Psoas muscle (tissue), 8 donors: ENCODE measurements around the gene NPSR1. TPM values are rescaled to one million over a fixed set of nuclear protein-coding genes. Genes with fewer than 3 reads are reported as not detected.

Source experiments
- ATAC-seq, 4 donors: fragments of 200-7000 bp; cut with Tn5 transposase; one replicate each; pipeline ENCODE4 v1.9.1; 2020; ENCODE audit warnings: moderate library complexity in 3 of 4, mild to moderate bottlenecking in 2 of 4
- DNase-seq, 2 donors: peaks; one replicate each; pipeline ENCODE4 v3.0.0-alpha.2; 2020
- H3K27ac ChIP-seq: fragments of 200-600 bp; one replicate; pipeline ENCODE4 v1.8.0; 2022
- H3K27me3 ChIP-seq, 3 donors: fragments of 200-600 bp in 1 of 3; one replicate each; pipeline versions ENCODE4 v1.6.1 to v1.8.0; 2013 to 2022; ENCODE audit warnings: low read length in 2 of 3, mild to moderate bottlenecking in 2 of 3, moderate library complexity in 1 of 3; ENCODE audit not compliant: insufficient read depth in 3 of 3
- H3K36me3 ChIP-seq, 2 donors: fragments of 200-600 bp in 1 of 2; one replicate each; pipeline versions ENCODE4 v1.6.1 to v1.8.0; 2013 to 2022; ENCODE audit warnings: low read depth in 1 of 2, mild to moderate bottlenecking in 1 of 2, moderate library complexity in 1 of 2; ENCODE audit not compliant: insufficient read depth in 1 of 2
- H3K4me1 ChIP-seq: fragments of 200-600 bp; one replicate; pipeline ENCODE4 v1.8.0; 2022
- H3K4me3 ChIP-seq: fragments of 200-600 bp; one replicate; pipeline ENCODE4 v1.8.0; 2022; ENCODE audit warnings: mild to moderate bottlenecking
- H3K9me3 ChIP-seq: fragments of 200-600 bp; one replicate; pipeline ENCODE4 v1.8.0; 2022
- CTCF ChIP-seq: fragments of 200-600 bp; IDR thresholded peaks from one replicate; pipeline ENCODE4 v1.8.0; 2022; ENCODE audit warnings: antibody characterized with exemption
- WGBS, 3 donors: extraction: QIAGEN DNeasy Blood & Tissue Kit; methylation state at CpG; one replicate each; pipeline versions ENCODE4 v1.1.6 to v1.1.7; 2013; 5-methylcytosine and 5-hydroxymethylcytosine counted together
- intact Hi-C, 2 donors: fragments of 100-400 bp; cut with DNase I; formaldehyde crosslinking; loops; one replicate each; pipeline versions ENCODE4 v1.11.0 to v1.14.2; 2022
- polyA plus RNA-seq, 3 donors: library from polyadenylated mRNA; stranded (reverse); fragments of 200-250 nt; gene quantifications; one replicate each; pipeline ENCODE4 v1.2.3, GENCODE V29; 2013
- total RNA-seq, 4 donors: library from RNA; stranded (reverse); fragmentation: NEBNext Ultra II Directional in 2 of 4; extraction: Animal tissue kit (Norgen Biotek cat#: 25700) in 2 of 4; gene quantifications; one replicate each; pipeline versions ENCODE4 v1.2.1 to v1.2.4, GENCODE V29; 2021 to 2023
- donor health status: healthy with polysubstance abuse.
- donor health status: DM: no; HTN: no; CAD: no; lungs with moderate emphysema.
- donor health status: Bipolar disorder and iron deficiency.
- donor health status: healthy.
- donor health status: DM: yes; HTN: yes; CAD: no.
- donor health status: DM: no; HTN: no; CAD: no.
- donor health status: DM: no; HTN: no; CAD: no.
- donor health status: DM: yes; HTN: yes; CAD: no.

Gene NPSR1
- total and polyA plus RNA-seq, 7 donors: not detected

- peaks cover 0 to 2% (median 0%) of the 10 kb centered on the region in 3 donors for H3K27me3 ChIP-seq
- no peak for TF ChIP-seq CTCF
- ATAC-seq (no peak), DNase-seq (no peak)
- H3K9me3 ChIP-seq: no peaks in the 10 kb centered on the region
- H3K4me3 ChIP-seq: no peak overlapping the region
- intact Hi-C loops: no loop called here
- no peak overlapping the region for H3K27ac ChIP-seq
- WGBS, 3 donors: 32 to 57% (median 45%) methylated on average over 2 of the region's 2 CpGs
- no peaks in the 10 kb centered on the region for H3K4me1 ChIP-seq
- no peaks in the 10 kb centered on the region for H3K36me3 ChIP-seq
Measured at GRCh38 chr7:34837801-34838201, 179.8 kb downstream of the NPSR1 start.

DNA sequence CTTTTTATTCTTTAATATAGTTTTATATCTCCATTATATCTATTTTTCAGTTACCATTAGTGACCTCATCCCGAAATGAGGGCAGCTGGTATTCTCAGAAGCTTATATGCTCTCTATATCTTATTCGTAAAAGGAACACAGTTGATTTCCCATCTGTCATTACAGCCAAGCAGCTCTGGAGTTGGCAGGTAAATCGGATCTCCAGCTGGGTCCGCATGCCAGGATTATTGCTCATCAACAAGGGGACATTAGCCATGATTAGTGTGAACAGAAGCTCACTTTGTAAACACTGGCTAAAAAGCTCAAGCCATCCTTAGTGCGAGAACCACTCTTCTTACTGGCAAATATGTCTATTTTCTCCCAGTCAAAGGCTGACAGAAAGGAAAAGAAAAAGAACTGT, 180.3 kb downstream of the NPSR1 start:
- WGBS, 3 donors: 28 to 40% (median 38%) methylated on average over 5 of the region's 5 CpGs
- ATAC-seq (no peak), DNase-seq (no peak)
- intact Hi-C loops: no loop called here
- Histone ChIP-seq H3K36me3 (no peaks in the 10 kb centered on the region), H3K4me1 (no peaks in the 10 kb centered on the region), H3K4me3 (no peak overlapping the region), H3K27ac (no peak overlapping the region), H3K27me3 (peaks cover 0 to 2% (median 0%) of the 10 kb centered on the region in 3 donors), H3K9me3 (no peaks in the 10 kb centered on the region)
- no peak for TF ChIP-seq CTCF

DNA sequence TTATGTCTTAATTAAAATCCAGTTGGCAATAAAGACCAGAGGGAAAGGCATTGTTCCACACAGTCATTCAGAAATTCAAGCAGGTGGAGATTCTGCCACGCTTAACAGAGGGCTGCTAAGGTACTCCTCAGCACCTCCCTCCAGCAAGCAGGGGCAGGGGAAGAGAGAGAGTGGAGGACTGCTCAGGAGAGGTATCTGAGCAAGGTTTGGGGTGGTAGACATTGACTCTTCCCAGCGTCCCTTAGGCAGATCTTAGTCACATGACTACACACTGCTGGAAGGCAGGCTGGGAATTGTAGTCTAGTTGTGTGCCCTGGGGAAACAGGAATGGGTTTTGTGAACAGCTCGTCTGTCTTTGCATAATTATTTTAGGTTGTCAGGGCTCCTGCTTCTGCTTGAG, 181.6 kb downstream of the NPSR1 start:
- WGBS, 3 donors: 65 to 74% (median 66%) methylated on average over 3 of the region's 3 CpGs

GRCh38 chr7:34840176-34840785, 182.3 kb downstream of the NPSR1 start:
- H3K36me3 ChIP-seq: no peaks in the 10 kb centered on the region
- H3K4me1 ChIP-seq: no peaks in the 10 kb centered on the region
- no peak overlapping the region for H3K4me3 ChIP-seq
- H3K27me3 ChIP-seq: peaks cover 0 to 2% (median 0%) of the 10 kb centered on the region in 3 donors
- H3K9me3 ChIP-seq: no peaks in the 10 kb centered on the region
- no peak for ATAC-seq
- no peak for TF ChIP-seq CTCF
- 79 to 83% (median 81%) methylated on average over 5 of the region's 5 CpGs for WGBS, 3 donors
- no peak overlapping the region for H3K27ac ChIP-seq
- intact Hi-C loops: no loop called here
- DNase-seq: no peak

More for the DNA sequence above, 181.6 kb downstream of the NPSR1 start:
- no peak for TF ChIP-seq CTCF
- ATAC-seq: no peak
- Histone ChIP-seq H3K36me3 (no peaks in the 10 kb centered on the region), H3K4me1 (no peaks in the 10 kb centered on the region), H3K9me3 (no peaks in the 10 kb centered on the region), H3K27ac (no peak overlapping the region), H3K27me3 (peaks cover 0 to 2% (median 0%) of the 10 kb centered on the region in 3 donors), H3K4me3 (no peak overlapping the region)
- intact Hi-C loops: no loop called here
- DNase-seq: no peak

DNA sequence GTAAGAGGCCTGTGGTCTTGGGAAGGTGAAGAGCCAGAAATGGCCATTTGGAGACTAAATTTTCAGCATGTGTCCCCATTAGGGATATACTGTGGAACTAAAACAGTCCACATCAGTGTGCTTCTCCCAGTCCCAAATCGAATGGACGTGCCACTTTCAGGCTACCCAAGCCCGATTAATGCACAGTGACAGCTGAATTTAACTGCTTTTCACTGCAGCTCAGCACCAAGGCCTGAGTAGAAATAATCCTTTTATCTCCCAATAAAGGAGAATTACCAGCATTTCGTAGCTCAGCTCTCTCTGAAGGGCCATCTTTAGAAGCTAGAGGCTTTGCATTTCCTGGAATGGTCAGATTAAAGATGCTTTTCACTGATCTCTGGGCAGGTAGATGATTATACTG, 183.3 kb downstream of the NPSR1 start:
- no peak for DNase-seq
- 44 to 47% (median 47%) methylated on average over 4 of the region's 4 CpGs for whole genome bisulfite sequencing, 3 donors
- no peaks in the 10 kb centered on the region for H3K36me3 ChIP-seq
- no peaks in the 10 kb centered on the region for H3K4me1 ChIP-seq
- intact Hi-C loops: no loop called here
- ATAC-seq: no peak
- TF ChIP-seq CTCF: no peak
- H3K9me3 ChIP-seq: no peaks in the 10 kb centered on the region
- no peak overlapping the region for H3K27ac ChIP-seq
- peaks cover 0 to 2% (median 0%) of the 10 kb centered on the region in 3 donors for H3K27me3 ChIP-seq
- H3K4me3 ChIP-seq: no peak overlapping the region
